ENCODE measurements around the gene HDAC9.
"Not testable (repeated sequence)": the region's sequence is repeated elsewhere in the genome, so short reads cannot be mapped to it uniquely, and the experiment has no call there.

DNA sequence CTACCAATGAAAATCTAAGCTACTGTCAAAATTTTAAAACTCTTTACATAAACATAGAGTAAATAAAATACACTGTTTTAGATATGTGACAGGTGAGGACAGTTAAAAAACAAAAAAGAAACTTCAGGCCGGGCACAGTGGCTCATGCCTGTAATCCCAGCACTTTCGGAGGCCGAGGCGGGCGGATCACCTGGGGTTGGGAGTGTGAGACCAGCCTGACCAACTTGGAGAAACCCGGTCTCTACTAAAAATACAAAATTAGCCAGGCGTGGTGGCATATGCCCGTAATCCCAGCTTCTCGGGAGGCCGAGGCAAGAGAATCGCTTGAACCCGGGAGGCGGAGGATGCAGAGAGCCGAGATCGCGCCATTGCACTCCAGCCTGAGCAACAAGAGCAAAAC, 472.2 kb downstream of the HDAC9 start:
- TF ChIP-seq, protein P1, sequence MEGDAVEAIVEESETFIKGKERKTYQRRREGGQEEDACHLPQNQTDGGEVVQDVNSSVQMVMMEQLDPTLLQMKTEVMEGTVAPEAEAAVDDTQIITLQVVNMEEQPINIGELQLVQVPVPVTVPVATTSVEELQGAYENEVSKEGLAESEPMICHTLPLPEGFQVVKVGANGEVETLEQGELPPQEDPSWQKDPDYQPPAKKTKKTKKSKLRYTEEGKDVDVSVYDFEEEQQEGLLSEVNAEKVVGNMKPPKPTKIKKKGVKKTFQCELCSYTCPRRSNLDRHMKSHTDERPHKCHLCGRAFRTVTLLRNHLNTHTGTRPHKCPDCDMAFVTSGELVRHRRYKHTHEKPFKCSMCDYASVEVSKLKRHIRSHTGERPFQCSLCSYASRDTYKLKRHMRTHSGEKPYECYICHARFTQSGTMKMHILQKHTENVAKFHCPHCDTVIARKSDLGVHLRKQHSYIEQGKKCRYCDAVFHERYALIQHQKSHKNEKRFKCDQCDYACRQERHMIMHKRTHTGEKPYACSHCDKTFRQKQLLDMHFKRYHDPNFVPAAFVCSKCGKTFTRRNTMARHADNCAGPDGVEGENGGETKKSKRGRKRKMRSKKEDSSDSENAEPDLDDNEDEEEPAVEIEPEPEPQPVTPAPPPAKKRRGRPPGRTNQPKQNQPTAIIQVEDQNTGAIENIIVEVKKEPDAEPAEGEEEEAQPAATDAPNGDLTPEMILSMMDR (IDR thresholded peaks at IDR 0.05) = not testable (repeated sequence)
- not testable (repeated sequence) for TF ChIP-seq POLR2A, EP300 (IDR thresholded peaks at IDR 0.05)
